Dendritic cell treated with granulocyte-macrophage colony-stimulating factor and Interleukin-4, amounts not matched to agents 40 ng/mL and 50 ng/mL, for 4 days (primary cell): Measurements from ENCODE around the gene C20orf96.
"Not testable (repeated sequence)": the region's sequence is repeated elsewhere in the genome, so short reads cannot be mapped to it uniquely, and the experiment has no call there.

Source experiments
- H3K27ac Mint-ChIP-seq: one replicate; pipeline ENCODE4 v1.8.0; 2022; ENCODE audit warnings: mild to moderate bottlenecking, mixed read lengths
- H3K27me3 Mint-ChIP-seq: one replicate; pipeline ENCODE4 v1.8.0; 2022; ENCODE audit warnings: mild to moderate bottlenecking, mixed read lengths
- H3K36me3 Mint-ChIP-seq: one replicate; pipeline ENCODE4 v1.8.0; 2022; ENCODE audit warnings: low read depth, mixed read lengths
- H3K4me1 Mint-ChIP-seq: one replicate; pipeline ENCODE4 v1.8.0; 2022; ENCODE audit warnings: low read depth, mixed read lengths
- H3K4me3 Mint-ChIP-seq: one replicate; pipeline ENCODE4 v1.8.0; 2022; ENCODE audit warnings: mild to moderate bottlenecking, moderate library complexity, mixed read lengths
- H3K9me3 Mint-ChIP-seq: one replicate; pipeline ENCODE4 v1.8.0; 2022; ENCODE audit warnings: mixed read lengths
- intact Hi-C: fragments of 100-400 bp; cut with micrococcal nuclease; formaldehyde crosslinking; loops from one replicate; pipeline ENCODE4 v1.15.0; 2022

C20orf96 gene, protein sequence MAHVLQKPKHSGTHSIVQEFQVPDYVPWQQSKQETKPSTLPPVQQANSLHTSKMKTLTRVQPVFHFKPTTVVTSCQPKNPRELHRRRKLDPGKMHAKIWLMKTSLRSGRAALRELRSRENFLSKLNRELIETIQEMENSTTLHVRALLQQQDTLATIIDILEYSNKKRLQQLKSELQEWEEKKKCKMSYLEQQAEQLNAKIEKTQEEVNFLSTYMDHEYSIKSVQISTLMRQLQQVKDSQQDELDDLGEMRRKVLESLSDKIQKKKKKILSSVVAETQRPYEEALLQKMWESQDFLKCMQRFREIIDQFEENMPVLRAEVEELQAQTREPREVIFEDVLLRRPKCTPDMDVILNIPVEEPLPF

DNA sequence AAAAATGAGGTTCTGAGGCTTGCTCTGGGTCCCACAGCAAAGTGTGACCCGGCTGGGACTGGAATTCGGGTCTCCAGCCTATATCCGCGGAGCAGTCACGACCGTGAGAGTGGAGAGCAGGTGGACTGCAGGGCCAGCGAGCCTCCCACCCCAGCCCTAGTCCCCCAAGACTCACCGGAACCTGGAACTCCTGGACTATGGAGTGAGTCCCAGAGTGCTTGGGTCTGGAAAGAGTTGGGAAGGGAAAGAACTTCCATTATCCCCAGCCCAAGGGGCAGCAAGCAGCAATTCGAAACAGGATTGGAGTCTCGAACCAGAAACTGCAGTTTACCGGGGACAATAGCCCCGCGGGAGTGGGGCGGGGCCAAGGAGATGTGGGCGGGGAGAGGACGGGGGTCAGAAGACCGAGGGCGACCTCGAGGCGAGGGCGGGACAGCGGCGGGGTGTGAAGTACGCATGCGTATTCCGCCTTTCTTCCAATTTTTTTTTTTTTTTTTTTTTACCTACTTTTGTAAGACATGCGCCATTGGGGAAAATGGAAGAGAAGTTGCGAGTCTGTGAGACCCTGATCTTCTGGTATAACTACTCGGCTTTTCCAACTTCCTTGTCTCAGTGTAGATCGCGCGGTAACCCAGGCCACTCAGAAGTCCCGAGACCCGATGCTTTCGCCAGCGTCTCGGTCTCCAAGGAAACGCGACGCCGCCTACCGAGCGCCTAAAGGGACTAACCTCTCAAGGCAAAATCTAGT, at the start of gene C20orf96:
Gene C20orf96, minus strand, starts transcription at position 667 of the 748 bp plus-strand sequence. Its CDS starts 140 bp downstream, at position 527.
- H3K4me3 Mint-ChIP-seq = no peak within 1 kb of the TSS
- H3K9me3 Mint-ChIP-seq = no peaks in the 10 kb centered on the region
- H3K27me3 Mint-ChIP-seq = no peaks in the 10 kb centered on the region
- H3K27ac Mint-ChIP-seq = no peak within 1 kb of the TSS
- peaks cover 12% of the 10 kb centered on the region for H3K36me3 Mint-ChIP-seq
- intact Hi-C loops = loop anchor here (1.0 kb wide), 1 partner anchor 8 kb away; no protein-coding TSS in a partner anchor
- H3K4me1 Mint-ChIP-seq = peaks cover 31% of the 10 kb centered on the region

DNA sequence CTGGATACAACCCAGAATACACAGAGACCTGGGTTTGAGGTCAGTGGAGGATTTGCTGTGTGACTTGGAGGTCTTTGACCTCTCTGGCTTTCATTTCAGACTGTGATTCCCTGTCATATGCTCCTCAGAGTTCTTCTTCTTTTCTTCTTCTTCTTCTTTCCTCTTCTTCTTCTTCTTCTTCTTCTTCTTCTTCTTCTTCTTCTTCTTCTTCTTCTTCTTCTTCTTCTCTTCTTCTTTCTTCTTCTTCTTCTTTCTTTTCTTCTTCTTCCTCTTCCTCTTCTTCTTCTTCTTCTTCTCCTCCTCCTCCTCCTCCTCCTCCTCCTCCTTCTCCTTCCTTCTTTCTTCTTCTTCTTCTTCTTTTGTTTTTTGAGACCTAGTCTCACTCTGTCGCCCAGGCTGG, 45.5 kb upstream of the C20orf96 start:
- Mint-ChIP-seq H3K27ac (peak overlapping the region; percentile 45), H3K4me1 (peaks cover 38% of the 10 kb centered on the region)
- intact Hi-C loops = loop anchor here (10.0 kb wide), 1 partner anchor 61 kb away; no protein-coding TSS in a partner anchor
- H3K36me3 Mint-ChIP-seq, H3K27me3 Mint-ChIP-seq, H3K4me3 Mint-ChIP-seq, H3K9me3 Mint-ChIP-seq: not testable (repeated sequence)

DNA sequence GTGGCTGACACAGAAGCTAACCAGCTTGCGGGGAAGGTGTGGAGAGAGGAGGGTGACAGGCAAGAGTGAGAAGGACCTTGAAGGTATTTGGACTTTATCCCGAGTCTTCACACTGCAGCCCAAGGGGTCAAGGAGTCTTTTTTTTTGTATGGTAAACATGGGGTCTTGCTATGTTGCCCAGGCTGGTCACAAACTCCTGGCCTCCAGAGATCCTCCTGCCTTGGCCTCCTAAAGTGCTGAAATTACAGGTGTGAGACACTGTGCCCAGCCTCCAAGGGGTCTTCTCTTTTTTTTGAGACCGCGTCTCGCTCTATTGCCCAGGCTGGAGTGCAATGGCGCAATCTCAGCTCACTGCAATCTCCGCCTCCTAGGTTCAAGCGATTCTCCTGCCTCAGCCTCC, 44.0 kb upstream of the C20orf96 start:
- peaks cover 9% of the 10 kb centered on the region for H3K9me3 Mint-ChIP-seq
- no peak overlapping the region for H3K27ac Mint-ChIP-seq
- H3K4me1 Mint-ChIP-seq = peaks cover 53% of the 10 kb centered on the region
- H3K4me3 Mint-ChIP-seq = no peak overlapping the region
- no peaks in the 10 kb centered on the region for H3K27me3 Mint-ChIP-seq
- no peaks in the 10 kb centered on the region for H3K36me3 Mint-ChIP-seq
- intact Hi-C loops = loop anchor here (10.0 kb wide), 1 partner anchor 60 kb away; no protein-coding TSS in a partner anchor

DNA sequence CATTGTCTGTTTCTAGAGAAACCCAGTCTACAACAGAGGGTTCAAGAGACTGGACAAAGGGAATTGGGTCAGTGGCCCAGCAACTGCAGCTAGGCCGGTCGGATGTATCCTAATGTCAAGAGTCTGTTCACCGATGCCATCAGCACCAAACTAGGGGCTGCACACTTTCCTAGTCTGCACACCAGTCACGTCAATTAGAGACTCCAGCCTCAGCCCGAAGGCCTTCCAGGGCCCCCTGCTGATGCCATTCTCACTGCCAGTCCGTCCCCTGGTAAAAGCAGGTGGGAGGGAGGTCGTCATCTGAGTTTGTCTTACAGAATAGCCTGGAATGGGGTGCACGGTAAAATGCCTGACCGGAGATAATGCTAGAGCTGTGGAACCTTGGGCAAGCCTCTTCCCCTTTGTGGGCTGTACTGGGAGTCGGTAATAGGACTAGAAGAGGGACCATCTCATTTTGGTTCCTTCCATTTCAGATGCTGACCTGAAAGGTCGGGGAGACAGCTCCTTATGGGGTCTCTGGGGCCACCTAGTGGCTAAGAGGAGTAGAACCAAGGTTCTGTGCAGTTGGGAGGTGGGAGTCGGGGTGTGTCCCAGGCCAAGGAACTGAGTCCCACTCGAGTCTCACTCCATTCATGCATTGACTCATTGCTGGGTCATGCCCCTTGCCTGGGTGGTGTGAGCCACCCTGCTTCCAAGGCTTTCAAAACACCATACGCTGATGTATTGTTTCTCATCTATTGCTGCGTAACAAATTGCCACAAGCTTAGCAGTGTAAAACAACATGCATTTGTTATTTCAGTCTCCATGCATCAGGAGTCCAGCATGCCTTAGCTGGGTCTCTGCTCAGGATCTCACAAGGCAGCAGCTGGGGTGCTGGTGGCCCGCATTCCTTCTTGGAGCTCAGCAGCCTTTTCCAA, 39.9 kb upstream of the C20orf96 start:
- no peaks in the 10 kb centered on the region for H3K36me3 Mint-ChIP-seq
- H3K4me1 Mint-ChIP-seq = peaks cover 58% of the 10 kb centered on the region
- intact Hi-C loops = loop anchor here (2.0 to 10.0 kb wide), 2 partner anchors 56 to 122 kb away; no protein-coding TSS in a partner anchor
- H3K27me3 Mint-ChIP-seq = peaks cover 21% of the 10 kb centered on the region
- H3K4me3 Mint-ChIP-seq = no peak overlapping the region
- no peak overlapping the region for H3K27ac Mint-ChIP-seq
- H3K9me3 Mint-ChIP-seq = no peaks in the 10 kb centered on the region

DNA sequence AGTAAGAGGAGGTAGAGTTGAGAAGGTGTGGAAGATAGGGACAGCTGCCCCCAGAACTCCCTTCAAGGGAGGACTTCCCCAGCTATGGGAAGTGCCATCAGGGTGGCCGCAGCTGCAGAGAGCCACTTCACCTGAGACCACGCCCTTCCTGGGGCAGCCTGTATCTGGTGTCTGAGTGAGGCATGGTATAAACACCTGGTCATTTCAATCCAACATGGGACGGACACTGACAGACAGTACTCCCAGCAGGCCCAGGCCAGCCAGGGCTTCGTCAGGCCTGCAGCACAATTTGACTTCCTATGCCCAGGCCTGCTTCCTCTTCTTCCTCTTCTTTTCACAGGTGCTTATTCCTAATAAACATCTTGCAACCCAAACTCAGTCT, 39.3 kb upstream of the C20orf96 start:
- Mint-ChIP-seq H3K27ac (no peak overlapping the region), H3K9me3 (no peaks in the 10 kb centered on the region), H3K4me1 (peaks cover 58% of the 10 kb centered on the region), H3K27me3 (peaks cover 21% of the 10 kb centered on the region), H3K36me3 (no peaks in the 10 kb centered on the region), H3K4me3 (no peak overlapping the region)
- intact Hi-C loops = loop anchor here (2.0 to 10.0 kb wide), 2 partner anchors 55 to 121 kb away; no protein-coding TSS in a partner anchor

DNA sequence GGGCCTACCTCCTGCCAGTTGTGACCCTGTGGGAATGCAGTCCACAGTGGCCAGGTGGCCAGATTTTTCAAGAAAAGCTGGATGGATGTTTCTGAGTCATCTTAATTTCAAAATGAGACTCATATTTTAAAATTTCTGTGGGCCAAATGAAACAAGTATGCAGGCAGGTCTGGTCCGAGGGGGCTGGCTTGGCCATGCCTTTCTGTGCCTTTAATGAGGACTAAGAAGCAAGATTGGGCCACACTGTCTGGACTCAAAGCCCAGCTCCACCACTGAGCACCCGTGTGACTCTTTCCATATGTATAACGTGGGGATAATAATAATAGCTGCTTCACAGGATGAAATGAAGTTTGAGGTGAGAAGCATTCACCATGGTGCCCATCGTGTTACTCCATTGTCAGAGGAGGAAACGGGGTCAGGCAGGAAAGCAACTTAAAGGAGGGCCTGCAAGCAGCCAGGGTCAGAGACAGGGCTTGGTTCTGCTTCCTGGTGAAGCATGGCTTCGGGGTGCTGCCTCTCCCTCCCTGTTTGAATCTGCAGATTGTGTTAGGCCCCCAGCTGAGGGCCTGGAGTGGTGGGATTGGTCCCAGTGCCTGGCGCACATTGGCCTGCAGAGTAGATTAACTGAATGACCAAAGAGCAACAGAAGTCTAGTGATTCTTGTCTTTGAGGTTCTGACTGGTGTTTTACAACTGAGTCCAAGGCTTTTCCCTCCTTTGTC, 38.6 kb upstream of the C20orf96 start:
- H3K27ac Mint-ChIP-seq = no peak overlapping the region

DNA sequence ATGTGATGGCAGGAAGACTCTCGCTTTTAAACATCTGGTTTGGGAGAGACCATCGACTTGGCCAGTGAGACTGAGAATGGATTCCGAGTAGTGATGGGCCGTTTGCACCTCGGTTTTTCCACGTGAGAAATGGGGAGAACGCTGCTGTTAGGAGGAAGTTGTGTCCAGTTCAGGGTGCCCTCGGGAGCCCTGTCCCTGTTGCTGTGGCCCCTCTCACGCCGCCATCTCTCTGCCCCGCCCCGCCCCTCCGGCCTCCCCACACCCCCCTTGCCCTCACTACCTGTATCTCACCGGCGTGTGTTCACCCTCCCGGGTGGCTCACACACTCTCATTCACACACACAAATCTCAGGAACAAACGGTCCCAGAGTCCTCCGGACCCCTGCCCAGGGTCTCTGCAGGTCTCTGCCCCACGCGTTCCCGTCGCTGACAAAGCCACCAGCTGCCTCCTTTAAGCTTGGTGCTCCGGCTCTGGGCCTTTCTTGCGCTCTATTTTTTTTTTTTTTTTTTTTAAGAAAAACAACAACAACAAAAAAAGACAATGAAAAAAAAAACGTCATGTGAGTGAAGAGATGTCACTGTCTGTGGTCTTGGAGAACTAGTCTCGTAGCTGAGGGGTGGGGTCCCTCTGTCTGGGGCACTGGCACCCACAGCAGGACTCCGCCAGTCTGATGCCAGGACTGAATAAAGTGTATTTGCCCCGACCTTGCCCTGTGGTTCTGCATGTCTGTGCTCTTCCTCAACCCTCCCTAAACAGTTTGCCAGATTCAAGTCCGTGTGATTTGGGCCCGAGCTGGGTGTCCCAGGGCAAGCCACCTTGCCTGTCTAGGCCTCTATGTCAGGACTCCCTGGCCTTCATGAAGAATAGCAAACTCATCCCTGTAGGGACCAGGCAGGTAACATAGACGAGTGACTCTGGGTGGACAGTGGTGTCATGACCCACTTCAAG, 37.8 kb upstream of the C20orf96 start:
- Mint-ChIP-seq H3K27me3 (peaks cover 21% of the 10 kb centered on the region), H3K27ac (no peak overlapping the region), H3K4me3 (peak overlapping the region; percentile 83), H3K36me3 (no peaks in the 10 kb centered on the region), H3K9me3 (no peaks in the 10 kb centered on the region), H3K4me1 (peaks cover 67% of the 10 kb centered on the region)
- intact Hi-C loops = no loop called here

More for the DNA sequence above, 38.6 kb upstream of the C20orf96 start:
- peaks cover 21% of the 10 kb centered on the region for H3K27me3 Mint-ChIP-seq
- H3K4me1 Mint-ChIP-seq = peaks cover 62% of the 10 kb centered on the region
- H3K9me3 Mint-ChIP-seq = no peaks in the 10 kb centered on the region
- intact Hi-C loops = no loop called here
- H3K36me3 Mint-ChIP-seq = no peaks in the 10 kb centered on the region
- no peak overlapping the region for H3K4me3 Mint-ChIP-seq

DNA sequence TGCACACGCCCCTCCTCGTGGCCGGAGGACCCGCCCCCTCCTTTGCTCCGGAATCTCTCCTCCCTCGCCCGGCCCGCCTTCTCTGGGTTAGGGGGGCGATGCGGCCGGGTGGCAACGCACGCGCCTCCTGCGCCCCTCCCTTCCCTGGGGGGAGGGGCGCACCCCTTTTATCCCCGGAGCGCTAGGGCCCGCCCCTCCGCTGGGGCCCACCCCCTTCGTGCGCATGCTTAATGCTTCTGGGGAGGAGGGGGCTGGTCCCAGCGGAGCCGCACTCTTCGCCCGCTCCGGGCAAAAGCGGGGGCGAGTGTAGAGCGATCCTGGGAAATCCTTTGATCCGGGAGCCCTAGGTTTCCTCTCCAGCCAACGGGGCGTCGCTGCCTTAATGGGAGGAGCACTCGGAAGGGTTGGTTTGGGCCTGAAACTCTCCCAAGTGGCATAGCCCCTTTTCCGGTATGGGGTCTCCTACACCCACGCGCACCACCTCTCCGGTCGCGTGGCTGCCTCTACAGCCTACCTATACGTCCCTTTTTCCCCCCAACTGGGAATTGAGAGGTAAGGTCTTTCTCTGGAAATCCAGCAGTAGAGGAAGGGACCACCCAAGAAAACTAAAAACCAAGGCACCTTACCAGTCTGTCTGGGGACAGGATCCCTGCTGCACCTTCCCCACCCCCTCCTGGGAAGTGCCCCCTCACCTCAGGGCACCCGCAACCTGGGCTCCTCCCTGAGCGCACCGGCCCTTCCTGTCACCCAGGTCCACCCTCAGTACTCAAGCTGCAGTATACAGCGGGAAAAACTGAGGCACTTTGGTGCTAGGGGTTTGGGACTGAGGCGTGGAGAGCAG, 36.9 kb upstream of the C20orf96 start:
- intact Hi-C loops = no loop called here
- H3K9me3 Mint-ChIP-seq = no peaks in the 10 kb centered on the region
- H3K36me3 Mint-ChIP-seq = no peaks in the 10 kb centered on the region
- peak overlapping the region; percentile 67 for H3K27ac Mint-ChIP-seq
- peak overlapping the region; percentile 83 for H3K4me3 Mint-ChIP-seq
- peaks cover 58% of the 10 kb centered on the region for H3K4me1 Mint-ChIP-seq
- peaks cover 21% of the 10 kb centered on the region for H3K27me3 Mint-ChIP-seq

DNA sequence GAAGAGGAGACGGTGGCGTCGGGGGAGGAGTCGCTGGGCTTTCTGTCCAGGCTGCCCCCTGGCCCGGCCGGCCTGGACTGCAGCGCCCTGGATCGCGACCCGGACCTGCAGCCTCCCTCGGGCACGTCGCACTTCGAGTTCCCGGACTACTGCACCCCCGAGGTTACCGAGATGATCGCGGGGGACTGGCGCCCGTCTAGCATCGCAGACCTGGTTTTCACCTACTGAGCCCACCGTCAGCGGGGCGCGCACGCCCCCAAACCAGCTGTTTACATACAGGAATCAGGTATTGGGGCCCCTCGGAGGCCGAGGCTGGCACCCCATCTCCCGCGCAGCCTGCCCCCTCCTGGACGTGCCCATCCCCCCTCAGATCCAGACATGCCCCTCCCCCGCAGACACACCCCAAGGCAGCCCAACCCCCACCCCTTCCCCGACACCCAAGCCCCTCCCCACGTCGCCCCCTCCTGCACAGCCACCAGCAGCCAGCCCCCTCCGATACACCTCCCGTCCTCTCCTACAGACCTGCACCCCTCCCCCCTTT, 36.2 kb upstream of the C20orf96 start:
- peaks cover 54% of the 10 kb centered on the region for H3K4me1 Mint-ChIP-seq
- peaks cover 22% of the 10 kb centered on the region for H3K27me3 Mint-ChIP-seq
- no peaks in the 10 kb centered on the region for H3K9me3 Mint-ChIP-seq
- H3K4me3 Mint-ChIP-seq = peak overlapping the region; percentile 83
- H3K27ac Mint-ChIP-seq = peak overlapping the region; percentile 67
- no peaks in the 10 kb centered on the region for H3K36me3 Mint-ChIP-seq
- intact Hi-C loops = no loop called here

DNA sequence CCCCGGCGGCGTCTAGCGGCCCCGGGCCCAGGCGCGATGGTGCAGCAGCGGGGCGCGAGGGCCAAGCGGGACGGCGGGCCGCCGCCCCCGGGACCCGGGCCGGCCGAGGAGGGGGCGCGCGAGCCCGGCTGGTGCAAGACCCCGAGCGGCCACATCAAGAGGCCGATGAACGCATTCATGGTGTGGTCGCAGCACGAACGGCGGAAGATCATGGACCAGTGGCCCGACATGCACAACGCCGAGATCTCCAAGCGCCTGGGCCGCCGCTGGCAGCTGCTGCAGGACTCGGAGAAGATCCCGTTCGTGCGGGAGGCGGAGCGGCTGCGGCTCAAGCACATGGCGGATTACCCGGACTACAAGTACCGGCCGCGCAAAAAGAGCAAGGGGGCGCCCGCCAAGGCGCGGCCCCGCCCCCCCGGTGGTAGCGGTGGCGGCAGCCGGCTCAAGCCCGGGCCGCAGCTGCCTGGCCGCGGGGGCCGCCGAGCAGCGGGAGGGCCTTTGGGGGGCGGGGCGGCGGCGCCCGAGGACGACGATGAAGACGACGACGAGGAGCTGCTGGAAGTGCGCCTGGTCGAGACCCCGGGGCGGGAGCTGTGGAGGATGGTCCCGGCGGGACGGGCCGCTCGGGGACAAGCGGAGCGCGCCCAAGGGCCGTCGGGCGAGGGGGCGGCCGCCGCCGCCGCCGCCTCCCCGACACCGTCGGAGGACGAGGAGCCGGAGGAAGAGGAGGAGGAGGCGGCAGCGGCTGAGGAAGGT, 35.5 kb upstream of the C20orf96 start:
- Mint-ChIP-seq H3K4me1 (peaks cover 54% of the 10 kb centered on the region), H3K9me3 (no peaks in the 10 kb centered on the region), H3K27me3 (peaks cover 25% of the 10 kb centered on the region), H3K36me3 (no peaks in the 10 kb centered on the region), H3K4me3 (peak overlapping the region; percentile 83), H3K27ac (peak overlapping the region; percentile 67)
- intact Hi-C loops = loop anchor here (2.0 kb wide), 3 partner anchors 15 to 47 kb away; no protein-coding TSS in a partner anchor
